GM12878 (cell line): ENCODE data around the gene C12orf60.

Experiments used
- ATF3 ChIP-seq: IDR thresholded peaks from 2 replicates; pipeline ENCODE4 v1.6.1; 2011; ENCODE audit warnings: low read depth, mild to moderate bottlenecking, low read length, moderate library complexity, borderline replicate concordance; ENCODE audit errors: extremely low read depth
- LARP7 ChIP-seq: fragments of 450-650 bp; IDR thresholded peaks from 2 replicates; pipeline ENCODE4 v1.6.1; 2017; ENCODE audit warnings: mild to moderate bottlenecking
- POLR2A ChIP-seq: IDR thresholded peaks from 2 replicates; pipeline ENCODE4 v1.6.1; 2011; ENCODE audit warnings: low read depth, mild to moderate bottlenecking, low read length
- RAD21 ChIP-seq: IDR thresholded peaks from 2 replicates; pipeline ENCODE4 v1.6.1; 2011; ENCODE audit warnings: mild to moderate bottlenecking, low read depth, low read length, moderate library complexity; ENCODE audit not compliant: insufficient read depth
- SIN3A ChIP-seq: IDR thresholded peaks from 2 replicates; pipeline ENCODE4 v1.6.1; 2012; ENCODE audit warnings: low read depth, low read length, improper control_type of control experiment
- SMARCA5 ChIP-seq: fragments of 450-650 bp; IDR thresholded peaks from 2 replicates; pipeline ENCODE4 v1.6.1; 2017; ENCODE audit warnings: mild to moderate bottlenecking
- ZNF24 ChIP-seq: fragments of 450-650 bp; IDR thresholded peaks from 2 replicates; pipeline ENCODE4 v1.6.1; 2017; ENCODE audit warnings: antibody characterized with exemption, mild to moderate bottlenecking
- TF ChIP-seq, protein P1 (sequence below): IDR thresholded peaks from 2 replicates; pipeline ENCODE4 v1.6.1; 2011; ENCODE audit warnings: borderline replicate concordance, low read depth, mild to moderate bottlenecking, moderate library complexity, mixed read lengths, low read length; ENCODE audit not compliant: insufficient read depth; ENCODE audit errors: extremely low read length

GRCh38 chr12:14842315-14842714 lies 38.8 kb downstream of the C12orf60 start:
- TF ChIP-seq ATF3, result no peak
- no peak for TF ChIP-seq RAD21
- TF ChIP-seq POLR2A, result no peak
- TF ChIP-seq, protein P1, sequence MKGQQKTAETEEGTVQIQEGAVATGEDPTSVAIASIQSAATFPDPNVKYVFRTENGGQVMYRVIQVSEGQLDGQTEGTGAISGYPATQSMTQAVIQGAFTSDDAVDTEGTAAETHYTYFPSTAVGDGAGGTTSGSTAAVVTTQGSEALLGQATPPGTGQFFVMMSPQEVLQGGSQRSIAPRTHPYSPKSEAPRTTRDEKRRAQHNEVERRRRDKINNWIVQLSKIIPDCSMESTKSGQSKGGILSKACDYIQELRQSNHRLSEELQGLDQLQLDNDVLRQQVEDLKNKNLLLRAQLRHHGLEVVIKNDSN, result no peak
- no peak for TF ChIP-seq ZNF24
- TF ChIP-seq SMARCA5, result no peak
- TF ChIP-seq LARP7, result no peak
- TF ChIP-seq SIN3A, result no peak
